Inflammatory macrophage treated with lipopolysaccharide for 4 hours (primary cell): ENCODE measurements around the gene PMP22.
"Not testable (repeated sequence)": the region's sequence is repeated elsewhere in the genome, so short reads cannot be mapped to it uniquely, and the experiment has no call there.

Source experiments
- DNase-seq: peaks from one replicate; pipeline ENCODE4 v3.0.0-alpha.2; 2020

Gene PMP22

DNA sequence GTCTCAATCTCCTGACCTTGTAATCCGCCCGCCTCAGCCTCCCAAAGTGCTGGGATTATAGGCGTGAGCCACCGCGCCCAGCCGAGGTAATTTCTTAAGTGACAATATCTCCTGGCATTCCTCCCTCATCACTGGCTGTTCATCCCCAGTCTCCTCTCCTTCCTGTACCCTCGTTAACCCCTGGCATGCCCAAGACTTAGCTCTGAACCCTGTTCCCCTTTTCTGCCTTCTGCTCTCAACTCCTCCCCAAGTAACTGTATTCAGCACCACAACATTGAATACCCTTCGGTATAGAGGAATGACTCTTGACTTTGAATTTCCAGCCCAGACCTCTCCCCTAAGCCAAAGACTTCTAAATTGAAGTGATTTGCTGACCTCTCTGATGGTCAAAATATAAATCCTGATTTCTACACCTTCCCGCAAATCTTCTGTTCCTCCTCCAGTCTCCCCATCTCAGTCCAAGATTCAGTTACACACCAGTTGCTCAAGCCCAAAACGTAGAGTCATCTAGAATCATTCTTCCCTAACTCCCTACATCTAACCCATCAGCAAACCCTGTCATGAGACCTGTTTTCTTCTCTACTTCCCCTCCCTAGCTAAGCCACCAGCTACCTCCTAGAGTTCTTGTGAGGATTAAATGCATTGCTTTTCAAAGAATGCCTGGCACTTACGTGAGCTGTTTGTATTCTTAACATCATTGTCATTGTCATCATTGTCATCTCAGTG lies 14.8 kb downstream of the PMP22 start:
- DNase-seq: peak; percentile 72

DNA sequence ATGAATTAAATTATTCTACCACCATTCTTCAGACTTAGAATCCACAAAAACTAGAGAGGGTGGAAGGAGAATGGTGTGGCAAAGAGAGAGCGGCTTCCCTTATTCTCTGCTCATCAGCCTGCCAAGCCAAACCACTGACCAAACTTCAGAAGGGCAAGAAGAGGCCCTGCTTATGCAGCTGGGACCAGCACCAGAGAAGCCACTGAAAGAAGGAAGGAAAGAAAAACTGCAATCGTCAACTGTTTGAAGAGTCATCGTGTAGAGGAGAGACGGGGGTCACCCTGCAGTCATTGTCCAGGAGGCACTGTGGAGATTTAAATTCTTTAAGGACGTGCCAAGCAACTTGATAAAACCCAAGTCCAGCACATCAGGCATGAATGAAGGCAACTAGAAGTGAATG lies 15.6 kb downstream of the PMP22 start:
- DNase-seq: no peak

DNA sequence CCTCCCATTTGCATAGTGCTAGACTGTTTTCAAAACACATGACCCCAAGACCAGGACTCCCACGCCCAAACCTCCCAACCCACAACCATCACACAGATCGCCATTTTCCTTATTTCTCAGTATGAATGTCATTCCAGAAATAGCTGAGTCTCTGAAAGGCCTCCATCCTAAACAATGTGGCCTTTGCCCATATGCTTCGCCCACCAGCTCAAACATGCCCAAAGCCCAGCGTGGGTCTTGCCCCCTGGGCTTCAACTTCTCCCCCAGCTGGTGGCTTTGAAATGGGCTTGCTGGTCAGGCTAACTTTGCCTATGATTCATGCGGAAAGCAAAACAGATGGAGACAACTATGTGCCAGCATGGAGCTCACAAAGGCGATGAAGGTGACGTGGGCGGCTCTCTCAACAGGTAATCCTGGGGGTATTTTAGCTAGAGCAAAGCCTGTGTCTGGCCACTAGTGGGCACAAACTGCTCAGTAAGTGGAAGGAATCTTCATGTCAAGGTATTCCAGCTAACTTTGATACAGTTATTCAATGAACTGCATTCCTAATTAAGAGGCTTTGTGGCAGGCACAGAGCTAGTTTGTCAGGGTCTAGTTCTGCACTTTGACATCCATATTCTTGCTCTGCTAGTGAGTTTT lies 17.1 kb downstream of the PMP22 start:
- DNase-seq: no peak

DNA sequence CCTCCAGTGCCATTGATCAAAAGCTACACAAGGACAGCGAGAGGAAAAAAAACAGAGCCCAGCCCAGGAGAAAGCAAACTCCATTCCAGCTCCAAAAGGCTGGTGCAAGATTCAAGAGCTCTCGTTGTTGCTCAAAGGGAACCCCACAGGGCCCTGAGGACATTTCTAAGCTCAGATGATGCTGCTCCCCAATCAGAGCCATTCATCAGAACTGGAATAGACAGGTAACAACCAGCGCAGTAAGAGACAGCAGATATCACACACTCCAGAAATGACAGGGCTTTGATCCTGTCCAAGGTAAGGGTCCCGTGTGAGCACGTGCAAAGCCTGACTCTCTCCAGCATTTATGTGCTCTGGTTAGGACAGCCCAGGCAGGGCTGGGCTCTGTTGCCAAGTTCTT lies 20.1 kb downstream of the PMP22 start:
- no peak for DNase-seq

DNA sequence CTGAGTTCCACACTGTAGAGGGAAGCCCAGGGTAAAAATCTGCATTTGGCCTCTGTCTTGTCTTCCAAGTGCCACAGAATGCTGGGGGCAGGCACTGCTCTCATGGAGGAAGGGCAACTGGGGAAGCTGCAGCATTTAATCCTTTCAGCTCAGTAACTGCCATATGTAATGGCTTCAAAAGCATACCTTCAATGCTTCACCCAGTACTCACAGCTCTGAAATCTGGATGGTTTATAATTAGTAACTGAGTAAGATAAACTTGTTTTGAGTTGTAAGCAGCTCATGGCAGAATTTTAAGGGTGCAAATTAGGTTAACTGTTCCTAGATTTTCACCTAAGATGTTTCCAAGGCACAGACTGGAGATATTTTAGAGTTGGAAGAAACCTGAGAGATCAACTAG lies 24.5 kb downstream of the PMP22 start:
- no peak for DNase-seq

DNA sequence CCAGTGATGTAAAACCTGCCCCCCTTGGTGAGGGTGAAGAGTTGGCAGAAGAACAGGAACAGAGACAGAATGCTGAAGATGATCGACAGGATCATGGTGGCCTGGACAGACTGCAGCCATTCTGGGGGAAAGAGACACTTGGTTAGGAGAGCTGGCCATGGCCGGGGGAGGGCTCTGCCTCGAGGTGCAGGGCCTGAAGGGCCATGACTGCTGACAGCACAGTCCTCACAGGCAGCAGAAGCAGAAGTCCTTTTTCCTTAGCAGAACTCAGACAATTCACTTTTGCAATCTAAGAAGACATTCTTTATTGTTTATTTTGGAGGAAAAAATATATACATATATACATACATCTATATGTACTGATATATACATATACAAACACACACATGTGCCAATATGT lies 25.6 kb downstream of the PMP22 start:
- DNase-seq: peak; percentile 57

DNA sequence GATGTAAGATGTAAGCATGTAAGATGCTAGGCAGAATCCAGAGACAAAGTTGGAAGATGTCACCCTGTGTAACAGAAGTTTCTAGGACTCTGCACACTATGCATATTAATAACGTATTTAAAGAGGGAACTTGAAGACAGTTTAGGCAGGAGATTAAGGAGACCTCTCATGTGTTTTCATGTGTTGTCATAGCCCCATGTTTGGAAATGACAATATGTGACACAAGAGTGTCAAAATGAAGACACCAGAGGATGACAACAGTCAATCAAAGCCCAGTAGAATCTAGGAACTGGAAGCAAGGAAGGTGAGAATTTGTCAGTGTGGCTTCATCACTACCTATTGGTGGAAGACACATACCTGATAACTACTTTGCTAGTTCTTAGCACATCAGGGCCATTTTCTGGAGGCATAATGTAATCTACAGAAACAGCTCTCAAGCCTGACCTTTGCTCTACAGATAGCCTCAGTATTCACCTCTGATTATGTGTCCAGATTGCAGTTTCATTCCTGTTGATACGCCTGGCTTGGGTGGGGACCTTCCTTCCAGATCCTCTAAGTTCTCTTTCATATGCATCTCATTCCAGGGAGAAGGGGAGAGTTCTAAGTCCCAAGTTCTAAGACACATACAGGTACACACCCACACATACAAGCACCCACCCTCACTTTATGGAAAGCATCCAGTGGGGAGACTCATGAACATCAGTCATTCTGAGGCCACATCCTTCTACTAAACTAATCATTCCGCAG lies 26.3 kb downstream of the PMP22 start:
- DNase-seq: peak; percentile 66

DNA sequence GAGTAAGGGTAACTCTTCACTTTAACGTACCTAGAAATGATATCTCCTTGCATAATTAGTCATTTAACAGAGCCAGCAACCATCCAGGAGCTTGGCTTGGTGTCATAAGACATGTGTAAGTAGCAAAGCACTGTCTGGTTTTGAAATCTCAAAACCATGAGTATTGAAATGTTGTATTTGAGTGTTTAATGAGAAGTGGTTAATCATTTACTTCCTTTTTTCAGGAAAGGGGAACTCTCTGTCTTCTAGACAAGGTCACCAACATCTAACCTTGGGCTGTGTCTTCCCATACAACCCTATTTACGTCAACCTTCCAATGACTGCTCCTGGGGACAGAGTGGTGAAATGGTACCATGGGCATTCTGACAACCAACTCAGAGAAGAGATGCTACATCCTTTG lies 27.1 kb downstream of the PMP22 start:
- DNase-seq: peak; percentile 96

DNA sequence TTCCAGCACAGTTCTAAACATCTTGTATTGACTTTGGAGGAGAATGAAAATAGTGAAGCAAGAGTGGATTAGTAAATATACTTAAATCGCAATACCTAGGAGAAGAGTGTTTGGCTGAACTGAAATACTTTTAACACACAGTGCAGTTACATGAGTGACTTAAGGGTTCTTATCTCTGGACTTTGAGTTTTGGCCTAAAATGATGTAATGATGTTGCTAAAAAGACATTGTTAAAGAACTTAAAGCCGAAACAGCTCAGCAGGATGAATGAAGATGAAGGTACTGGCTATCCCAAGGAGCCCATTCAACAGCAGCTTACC lies 28.1 kb downstream of the PMP22 start:
- DNase-seq: peak; percentile 20

DNA sequence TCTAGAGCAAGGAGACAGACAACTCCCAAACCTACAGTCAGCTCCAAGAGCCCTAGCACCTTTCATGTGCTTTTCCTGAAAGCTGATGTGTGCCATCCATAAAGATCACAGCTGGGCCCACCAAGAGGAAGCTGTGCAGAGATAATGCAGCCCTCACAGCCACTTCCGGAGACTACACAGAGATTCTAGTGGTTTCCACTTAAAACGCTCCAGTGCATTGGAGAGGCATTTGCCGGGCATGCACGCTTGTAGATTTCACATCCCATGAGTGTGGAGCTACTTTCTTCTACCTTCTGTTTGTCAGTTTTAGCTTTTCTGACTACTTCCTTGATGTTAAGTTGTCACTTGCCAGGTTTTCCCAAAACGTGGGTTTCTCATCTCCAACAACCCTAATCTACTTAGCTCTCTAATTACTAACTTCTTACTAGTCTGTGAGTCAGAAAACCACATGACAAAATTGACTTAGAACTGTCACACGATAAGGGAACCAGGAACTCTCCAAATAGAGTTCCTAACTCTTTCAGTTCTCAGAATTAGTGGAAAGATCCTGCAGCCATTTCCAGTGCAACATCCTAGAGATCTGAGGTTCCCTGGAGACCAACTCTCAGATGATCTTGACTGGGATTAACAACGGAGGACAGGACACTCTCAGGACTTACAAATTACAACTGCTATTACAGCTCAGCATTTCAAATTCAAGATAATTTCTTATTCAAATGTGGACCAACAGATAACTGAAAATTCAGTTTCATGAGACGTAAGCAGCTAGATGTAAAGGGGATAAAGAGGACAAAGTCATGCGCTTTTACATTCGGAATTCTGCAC lies 28.6 kb downstream of the PMP22 start:
- DNase-seq: peak; percentile 87

DNA sequence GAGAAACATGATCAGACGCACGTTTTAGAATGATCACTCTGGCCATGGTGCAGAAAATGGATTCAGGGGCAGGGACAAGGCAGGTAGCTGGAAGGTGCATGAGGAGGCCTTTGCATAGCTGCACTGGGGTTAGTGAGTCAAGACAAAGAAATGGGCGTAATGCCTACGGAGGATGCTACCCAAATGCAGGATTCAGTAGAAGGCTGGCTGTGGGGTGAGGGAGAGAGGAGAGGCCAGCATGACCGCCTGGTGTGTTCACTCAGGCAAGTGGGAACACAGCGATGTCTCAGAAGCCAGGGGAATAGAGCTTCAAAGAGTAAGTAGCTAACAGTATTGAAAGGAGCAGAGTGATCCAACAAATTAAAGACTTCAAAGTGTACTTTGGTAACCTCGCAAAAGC lies 31.2 kb downstream of the PMP22 start:
- DNase-seq: no peak

DNA sequence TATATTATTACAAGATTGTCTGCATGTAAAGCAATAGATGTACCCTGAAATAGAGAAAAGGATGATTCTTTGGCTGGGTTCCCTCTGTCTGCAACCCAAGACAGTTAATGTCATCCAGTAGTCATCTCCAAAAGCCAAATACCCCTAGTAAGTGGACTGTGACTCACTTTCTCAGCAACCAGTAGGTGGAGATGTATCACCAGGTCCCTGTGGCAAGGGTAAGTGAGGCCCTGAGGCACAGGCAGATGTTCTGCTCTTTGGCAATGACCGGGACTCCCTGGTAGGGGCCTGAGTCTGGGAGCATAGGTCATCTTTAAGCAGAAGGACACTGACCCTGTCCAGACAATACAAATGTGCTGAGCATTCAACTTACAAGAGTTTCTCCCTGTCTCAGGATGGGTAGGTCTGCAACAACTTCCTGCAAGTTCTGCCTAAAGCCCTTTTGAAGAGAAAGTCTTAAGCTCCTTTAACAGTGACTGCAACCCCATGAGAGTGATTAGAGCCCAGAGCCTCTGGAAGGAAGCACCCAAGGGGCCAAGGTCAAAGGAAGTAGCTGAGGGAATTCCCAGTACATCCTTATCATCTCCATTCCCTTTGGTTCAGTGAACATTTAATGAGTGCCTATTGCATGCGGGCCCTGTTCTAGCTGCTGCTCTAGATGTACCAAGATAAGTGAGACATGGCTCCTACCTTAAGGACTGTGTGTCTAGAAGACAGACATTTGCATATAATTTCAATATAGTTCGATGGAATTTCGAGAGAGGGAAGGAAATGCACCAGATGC lies 31.9 kb downstream of the PMP22 start:
- DNase-seq: peak; percentile 83

DNA sequence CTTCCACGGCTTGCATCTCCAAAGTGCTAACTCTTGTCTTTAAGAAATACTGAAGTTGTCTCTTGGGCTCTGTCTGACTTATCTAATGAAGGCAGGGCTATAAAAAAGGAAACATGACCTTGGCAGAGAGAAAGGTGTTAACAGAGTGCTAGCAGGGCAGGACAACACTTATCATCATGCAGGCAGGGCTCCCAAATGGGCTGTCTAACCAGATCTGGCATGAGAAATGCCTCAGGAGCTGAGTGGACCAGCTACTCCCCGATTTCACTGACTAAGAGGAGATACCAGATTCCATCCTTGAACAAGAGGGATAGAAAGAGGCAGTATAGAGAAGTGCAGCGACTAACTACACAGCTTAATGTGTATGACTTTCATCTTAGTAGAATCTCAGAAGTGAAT lies 32.6 kb downstream of the PMP22 start:
- DNase-seq: no peak

DNA sequence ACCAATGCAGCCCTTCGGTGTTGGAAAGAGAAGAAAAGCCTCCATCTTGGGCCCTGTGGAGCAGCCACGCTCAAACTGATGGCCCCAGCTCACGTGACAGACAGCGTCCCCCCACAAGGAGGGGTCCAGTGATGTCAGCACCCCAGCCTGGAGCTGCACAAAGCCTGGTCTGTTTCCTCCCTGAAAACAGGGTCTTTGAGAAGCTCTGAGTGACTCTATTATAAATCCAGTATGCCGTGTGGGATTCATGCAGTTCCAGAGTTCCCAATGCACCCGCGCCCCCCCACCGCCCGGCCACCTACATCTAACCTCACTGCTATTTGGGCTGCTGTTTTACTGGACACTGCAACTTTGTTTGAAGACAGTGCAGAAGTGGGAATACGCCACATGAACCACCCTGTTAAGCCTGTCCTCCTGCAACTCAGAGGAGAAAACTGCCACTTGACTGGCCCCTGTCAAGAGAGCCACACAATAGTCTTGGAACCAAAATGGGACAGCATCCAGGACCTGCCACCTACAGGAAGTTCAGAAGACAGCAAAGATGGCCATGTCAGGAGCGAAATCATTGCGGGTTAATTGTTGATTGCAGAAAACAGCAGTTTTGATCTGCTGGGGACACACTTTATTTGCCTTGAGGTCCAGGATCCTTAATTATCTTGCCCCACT lies 33.1 kb downstream of the PMP22 start:
- DNase-seq: no peak

DNA sequence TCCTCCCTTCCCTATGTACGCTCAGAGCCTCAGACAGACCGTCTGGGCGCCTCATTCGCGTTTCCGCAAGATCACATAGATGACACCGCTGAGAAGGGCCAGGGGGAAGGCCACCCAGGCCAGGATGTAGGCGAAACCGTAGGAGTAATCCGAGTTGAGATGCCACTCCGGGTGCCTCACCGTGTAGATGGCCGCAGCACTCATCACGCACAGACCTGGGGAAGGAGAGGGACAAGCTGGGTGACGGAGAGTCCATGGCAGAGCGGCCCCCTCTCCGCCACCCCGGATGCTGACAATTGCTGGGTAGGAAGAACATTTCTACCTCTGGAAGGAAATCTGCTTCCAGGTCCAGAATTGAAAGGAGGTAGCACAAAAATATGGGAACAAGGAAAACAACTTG lies 34.3 kb downstream of the PMP22 start:
- no peak for DNase-seq

DNA sequence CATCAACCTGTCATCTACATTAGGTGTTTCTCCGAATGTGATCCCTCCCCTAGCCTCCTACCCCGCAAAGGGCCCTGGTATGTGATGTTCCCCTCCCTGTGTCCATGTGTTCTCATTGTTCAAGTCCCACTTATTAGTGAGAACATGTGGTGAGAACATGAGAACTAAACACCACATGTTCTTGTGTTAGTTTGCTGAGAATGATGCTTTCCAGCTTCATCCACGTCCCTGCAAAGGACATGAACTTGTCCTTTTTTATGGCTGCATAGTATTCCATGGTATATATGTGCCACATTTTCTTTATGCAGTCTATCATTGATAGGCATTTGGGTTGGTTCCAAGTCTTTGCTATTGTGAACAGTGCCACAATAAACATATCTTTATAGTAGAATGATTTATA lies 43.3 kb downstream of the PMP22 start:
- DNase-seq: not testable (repeated sequence)

DNA sequence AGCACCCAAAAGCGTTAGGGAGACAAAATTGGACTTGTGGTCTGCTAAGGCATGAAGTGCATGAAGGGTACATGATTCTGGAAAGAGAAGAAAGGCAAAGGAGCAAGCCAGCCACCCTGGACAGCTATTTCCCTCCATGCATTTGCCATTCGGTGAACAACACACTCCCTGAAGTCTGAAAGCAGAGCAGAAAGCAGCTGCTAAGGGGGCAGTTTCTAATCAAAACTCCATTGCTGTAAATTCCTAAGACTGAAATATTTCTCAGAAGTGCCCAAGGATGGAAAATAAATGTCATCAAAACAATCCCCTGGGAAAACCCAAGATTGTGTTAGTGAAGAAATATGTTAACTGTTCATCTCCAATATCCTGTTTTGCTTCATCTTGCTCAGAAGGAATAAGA lies 44.3 kb downstream of the PMP22 start:
- DNase-seq: peak; percentile 35

DNA sequence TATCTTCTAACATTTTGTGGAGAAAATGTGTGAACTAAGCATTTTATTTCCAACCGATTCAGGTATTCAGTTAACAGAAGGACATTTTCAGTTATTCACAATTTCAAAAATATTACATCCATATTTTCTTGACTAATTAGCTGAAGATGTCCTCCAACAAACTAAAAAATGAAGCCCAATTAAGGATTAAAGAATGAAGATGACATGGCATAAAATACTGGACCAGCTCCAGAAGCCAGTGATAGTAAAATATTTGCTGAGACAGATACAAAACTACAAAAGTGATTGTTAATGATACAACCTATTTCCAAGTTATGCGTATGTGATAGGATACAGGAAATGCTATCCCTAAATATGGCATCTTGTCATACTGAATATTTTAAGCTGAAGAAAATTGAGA lies 48.6 kb downstream of the PMP22 start:
- DNase-seq: no peak

DNA sequence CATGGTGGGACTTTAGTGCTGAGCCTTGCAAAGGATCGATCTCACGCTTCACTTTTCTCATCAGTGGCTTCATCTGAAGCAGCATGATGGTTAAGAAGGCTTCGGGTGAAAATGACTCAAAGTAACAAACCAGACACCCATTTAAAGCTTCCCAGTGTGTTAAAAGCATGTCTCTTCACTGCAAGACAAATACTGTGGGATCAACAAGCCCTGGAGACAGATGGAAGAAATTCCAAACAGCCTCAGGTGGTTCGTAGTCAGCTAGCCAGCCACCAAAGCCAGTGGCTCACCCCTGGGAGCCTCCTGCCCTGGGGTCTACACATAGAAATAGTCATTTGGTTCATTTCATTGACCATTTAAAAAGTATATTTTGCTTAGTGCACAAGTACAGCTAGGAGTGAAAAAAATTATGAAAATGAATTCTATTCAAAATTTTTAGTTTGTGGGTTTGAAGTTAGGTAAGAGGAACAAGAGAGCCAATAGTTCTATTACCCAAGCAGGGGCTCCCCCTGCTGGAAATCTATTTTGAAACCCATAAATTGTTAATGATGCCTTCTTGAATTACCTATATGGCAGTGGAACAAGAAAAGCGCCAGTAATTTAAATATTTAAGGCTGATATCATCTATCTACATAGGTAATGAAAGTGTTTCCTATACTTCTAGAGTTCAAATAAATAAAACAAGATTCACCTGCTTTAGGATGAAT lies 51.6 kb downstream of the PMP22 start:
- DNase-seq: peak; percentile 60

DNA sequence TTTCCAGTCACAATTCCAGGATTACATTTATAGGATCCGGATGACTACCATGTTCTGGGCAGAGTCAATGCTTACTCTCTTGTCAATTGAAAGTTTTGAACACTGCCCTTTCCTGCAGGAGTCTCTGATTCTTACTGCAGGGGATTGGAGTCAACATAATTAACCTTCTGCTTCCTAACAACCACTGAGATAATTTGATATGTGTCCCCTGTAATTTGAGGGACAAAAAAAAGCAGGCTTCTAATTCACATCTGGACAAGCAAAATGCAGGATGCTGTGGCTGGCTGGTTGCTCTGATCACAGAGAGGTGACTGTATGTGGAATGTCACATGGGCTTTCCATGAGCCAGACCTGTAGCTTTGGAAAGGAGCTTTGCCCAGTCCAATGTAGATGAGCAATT lies 54.9 kb downstream of the PMP22 start:
- no peak for DNase-seq

DNA sequence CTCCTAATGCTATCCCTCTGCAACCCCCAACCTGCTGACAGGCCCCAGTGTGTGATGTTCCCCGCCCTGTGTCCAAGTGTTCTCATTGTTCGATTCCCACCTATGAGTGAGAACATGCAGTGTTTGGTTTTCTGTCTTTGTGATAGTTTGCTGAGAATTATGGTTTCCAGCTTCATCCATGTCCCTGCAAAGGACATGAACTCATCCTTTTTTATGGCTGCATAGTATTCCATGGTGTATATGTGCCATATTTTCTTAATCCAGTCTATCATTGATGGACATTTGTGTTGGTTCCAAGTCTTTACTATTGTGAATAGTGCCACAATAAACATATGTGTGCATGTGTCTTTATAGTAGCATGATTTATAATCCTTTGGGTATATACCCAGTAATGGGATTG lies 62.1 kb downstream of the PMP22 start:
- DNase-seq: not testable (repeated sequence)
